HCT116 (cell line): ENCODE measurements around the gene NTHL1. TPM values are rescaled to one million over a fixed set of nuclear protein-coding genes. Genes with fewer than 3 reads are reported as not detected.
A peak's percentile ranks its signal among the peaks of the same experiment; 100 is the strongest.

Experiments
- ATAC-seq: fragments of 200-7000 bp; cut with Tn5 transposase; 2 replicates; pipeline ENCODE4 v1.9.1; 2020; ENCODE audit warnings: mild to moderate bottlenecking, moderate library complexity
- BruUV-seq: library from RNA; stranded (reverse); fragments of 400-500 nt; replicated peaks from 2 replicates; lab custom pipeline; 2021; lab: Mats Ljungman, UMichigan
- CTCF ChIA-PET: fragments of 300-600 bp; sonication (Branson Sonifier 250); formaldehyde crosslinking; loops from one replicate; lab custom pipeline; 2021; ENCODE audit warnings: antibody characterized with exemption; lab: Charles Lee
- POLR2A ChIA-PET: fragments of 300-600, 350-600 bp; sonication (Branson Sonifier 250); formaldehyde crosslinking; loops from one replicate; lab custom pipeline; 2021; ENCODE audit warnings: antibody characterized with exemption; lab: Charles Lee
- RAD21 ChIA-PET, 2 experiments: fragments of 300-600 bp; sonication (Branson Sonifier 250); formaldehyde crosslinking; loops; one replicate each; lab custom pipeline; 2023; ENCODE audit warnings: low total read pairs in 2 of 2; ENCODE audit not compliant: uncharacterized antibody in 2 of 2, unreplicated experiment in 2 of 2, low non-redundant PET in 1 of 2; lab: Charles Lee
- DNase-seq: peaks from one replicate; pipeline ENCODE4 v3.0.0-alpha.2; 2010; ENCODE audit warnings: low read depth, low spot score
- H2AFZ ChIP-seq: fragments of 200-600 bp; shearing (Covaris generic), sonication (generic); 2 replicates; pipeline ENCODE4 v1.6.1; 2017; ENCODE audit warnings: low read depth, mixed run types, mixed read lengths, antibody characterized with exemption, low read length; ENCODE audit not compliant: poor library complexity, severe bottlenecking
- H3K27ac ChIP-seq: 2 replicates; pipeline ENCODE4 v1.5.1; 2012; ENCODE audit warnings: low read depth, low read length
- H3K27me3 ChIP-seq: fragments of 200-600 bp; sonication (generic); 2 replicates; pipeline ENCODE4 v1.6.1; 2016; ENCODE audit warnings: mixed run types, low read length, mixed read lengths; ENCODE audit not compliant: insufficient read depth
- H3K36me3 ChIP-seq, 2 experiments: fragments of 200-500 bp in 1 of 2; fragments of 200-600 bp in 1 of 2; sonication (Bioruptor generic) in 1 of 2; sonication (generic) in 1 of 2; 2 replicates each; pipeline versions ENCODE4 v1.5.1 to v1.6.1; 2014 to 2016; ENCODE audit warnings: low read length in 2 of 2, inconsistent platforms in 1 of 2, mixed read lengths in 1 of 2, mixed run types in 1 of 2; ENCODE audit not compliant: insufficient read depth in 2 of 2, control insufficient read depth in 1 of 2
- H3K4me1 ChIP-seq, 2 experiments: fragments of 200-600 bp in 1 of 2; sonication (generic) in 1 of 2; 2 replicates each; pipeline versions ENCODE4 v1.5.1 to v1.6.1; 2012 to 2017; ENCODE audit warnings: low read length in 2 of 2, inconsistent platforms in 1 of 2, mild to moderate bottlenecking in 1 of 2, mixed read lengths in 1 of 2, mixed run types in 1 of 2, moderate library complexity in 1 of 2; ENCODE audit not compliant: insufficient read depth in 2 of 2, control insufficient read depth in 1 of 2
- H3K4me2 ChIP-seq: fragments of 200-600 bp; sonication (generic); 2 replicates; pipeline ENCODE4 v1.6.1; 2017; ENCODE audit warnings: mixed run types, low read length, mixed read lengths
- H3K4me3 ChIP-seq, 2 experiments: fragments of 200-600 bp in 1 of 2; sonication (generic) in 1 of 2; replicated peaks in 1 of 2; 2 replicates each; pipeline ENCODE4 v1.5.1; 2011 to 2016; ENCODE audit warnings: low read length in 2 of 2, control low read depth in 1 of 2, low read depth in 1 of 2, mild to moderate bottlenecking in 1 of 2, mixed read lengths in 1 of 2, mixed run types in 1 of 2
- H3K79me2 ChIP-seq: fragments of 200-600 bp; sonication (generic); 2 replicates; pipeline ENCODE4 v1.6.1; 2017; ENCODE audit warnings: mild to moderate bottlenecking, mixed run types, low read length, moderate library complexity, mixed read lengths; ENCODE audit not compliant: insufficient read depth
- H3K9ac ChIP-seq: fragments of 200-600 bp; sonication (generic); 2 replicates; pipeline ENCODE4 v1.6.1; 2016; ENCODE audit warnings: low read length, mixed read lengths
- H3K9me2 ChIP-seq: fragments of 200-600 bp; sonication (generic), shearing (Covaris generic); 2 replicates; pipeline ENCODE4 v1.6.1; 2017; ENCODE audit warnings: mixed run types, mild to moderate bottlenecking, moderate library complexity; ENCODE audit not compliant: insufficient read depth
- H3K9me3 ChIP-seq, 2 experiments: fragments of 200-500 bp in 1 of 2; fragments of 200-600 bp in 1 of 2; sonication (Bioruptor generic) in 1 of 2; sonication (generic) in 1 of 2; 2 replicates each; pipeline ENCODE4 v1.6.1; 2014 to 2017; ENCODE audit warnings: low read length in 2 of 2, mixed read lengths in 2 of 2, inconsistent platforms in 1 of 2, low read depth in 1 of 2, mild to moderate bottlenecking in 1 of 2, mixed run types in 1 of 2, moderate library complexity in 1 of 2; ENCODE audit not compliant: control insufficient read depth in 1 of 2, insufficient read depth in 1 of 2
- H4K20me1 ChIP-seq: fragments of 200-600 bp; sonication (generic), shearing (Covaris generic); 2 replicates; pipeline ENCODE4 v1.6.1; 2017; ENCODE audit warnings: mixed run types, mild to moderate bottlenecking, moderate library complexity; ENCODE audit not compliant: insufficient read depth
- CBX3 ChIP-seq: IDR thresholded peaks from 2 replicates; pipeline ENCODE4 v1.6.1; 2012; ENCODE audit warnings: low read depth
- ELF1 ChIP-seq: IDR thresholded peaks from 2 replicates; pipeline ENCODE4 v1.6.1; 2012; ENCODE audit warnings: low read depth, borderline replicate concordance
- EZH2phosphoT487 ChIP-seq: fragments of 200-600 bp; IDR thresholded peaks from 2 replicates; pipeline ENCODE4 v1.6.1; 2018; ENCODE audit warnings: antibody characterized with exemption, borderline replicate concordance
- POLR2A ChIP-seq: IDR thresholded peaks from 2 replicates; pipeline ENCODE4 v1.7.0; 2011; ENCODE audit warnings: borderline replicate concordance; ENCODE audit not compliant: insufficient read depth, insufficient read length; ENCODE audit errors: extremely low read depth
- SP1 ChIP-seq: IDR thresholded peaks from 2 replicates; pipeline ENCODE4 v1.6.1; 2012; ENCODE audit warnings: low read depth
- ZFX ChIP-seq: fragments of 450-650 bp; IDR thresholded peaks from 2 replicates; pipeline ENCODE4 v1.6.1; 2017
- intact Hi-C: fragments of 100-400 bp; cut with micrococcal nuclease; formaldehyde crosslinking; loops from 2 replicates; pipeline ENCODE4 v1.10.0; 2022
- total RNA-seq: library from RNA; stranded (reverse); gene quantifications from one replicate; pipeline ENCODE4 v1.2.1, GENCODE V29; 2021; ENCODE audit not compliant: unreplicated experiment
- TF ChIP-seq, protein P1 (sequence below): IDR thresholded peaks from 2 replicates; pipeline ENCODE4 v1.6.1; 2011; ENCODE audit warnings: mild to moderate bottlenecking, low read length, moderate library complexity; ENCODE audit not compliant: insufficient replicate concordance; ENCODE audit errors: extremely low read depth

The NTHL1 gene
- total RNA-seq, 1 experiment from 2014 or later = 40.1 TPM

DNA sequence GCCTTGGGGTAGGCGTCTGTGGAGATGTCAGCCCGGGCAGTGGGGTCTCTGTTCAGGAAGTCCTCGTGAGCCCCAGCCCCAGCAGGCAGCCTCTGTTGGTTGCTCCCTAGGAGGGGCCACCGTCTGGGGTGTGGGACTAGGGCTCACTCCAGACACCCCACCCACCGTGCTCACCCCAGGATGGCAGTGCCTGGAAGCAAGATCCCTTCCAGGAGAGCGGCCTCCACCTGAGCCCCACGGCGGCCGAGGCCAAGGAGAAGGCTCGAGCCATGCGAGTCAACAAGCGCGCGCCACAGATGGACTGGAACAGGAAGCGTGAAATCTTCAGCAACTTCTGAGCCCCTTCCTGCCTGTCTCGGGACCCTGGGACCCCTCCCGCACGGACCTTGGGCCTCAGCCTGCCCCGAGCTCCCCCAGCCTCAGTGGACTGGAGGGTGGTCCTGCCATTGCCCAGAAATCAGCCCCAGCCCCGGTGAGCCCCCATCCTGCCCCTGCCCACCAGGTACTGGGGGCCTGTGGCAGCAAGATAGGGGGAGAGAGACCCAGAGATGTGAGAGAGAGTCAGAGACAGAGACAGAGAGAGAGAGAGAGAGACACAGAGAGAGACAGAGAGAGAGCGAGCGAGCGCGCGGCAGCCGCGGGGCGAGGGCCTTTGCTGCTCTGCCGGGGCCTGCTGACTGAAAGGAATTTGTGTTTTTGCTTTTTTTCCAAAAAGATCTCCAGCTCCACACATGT lies 9.8 kb downstream of the NTHL1 start:
- H4K20me1 ChIP-seq = no peaks in the 10 kb centered on the region
- POLR2A ChIA-PET = no interaction called here
- TF ChIP-seq CBX3 (no peak), SP1 (no peak), ZFX (no peak)
- TF ChIP-seq, protein P1, sequence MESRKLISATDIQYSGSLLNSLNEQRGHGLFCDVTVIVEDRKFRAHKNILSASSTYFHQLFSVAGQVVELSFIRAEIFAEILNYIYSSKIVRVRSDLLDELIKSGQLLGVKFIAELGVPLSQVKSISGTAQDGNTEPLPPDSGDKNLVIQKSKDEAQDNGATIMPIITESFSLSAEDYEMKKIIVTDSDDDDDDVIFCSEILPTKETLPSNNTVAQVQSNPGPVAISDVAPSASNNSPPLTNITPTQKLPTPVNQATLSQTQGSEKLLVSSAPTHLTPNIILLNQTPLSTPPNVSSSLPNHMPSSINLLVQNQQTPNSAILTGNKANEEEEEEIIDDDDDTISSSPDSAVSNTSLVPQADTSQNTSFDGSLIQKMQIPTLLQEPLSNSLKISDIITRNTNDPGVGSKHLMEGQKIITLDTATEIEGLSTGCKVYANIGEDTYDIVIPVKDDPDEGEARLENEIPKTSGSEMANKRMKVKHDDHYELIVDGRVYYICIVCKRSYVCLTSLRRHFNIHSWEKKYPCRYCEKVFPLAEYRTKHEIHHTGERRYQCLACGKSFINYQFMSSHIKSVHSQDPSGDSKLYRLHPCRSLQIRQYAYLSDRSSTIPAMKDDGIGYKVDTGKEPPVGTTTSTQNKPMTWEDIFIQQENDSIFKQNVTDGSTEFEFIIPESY = no peak
- H3K27ac ChIP-seq = no peak overlapping the region
- no peak overlapping the region for H2AFZ ChIP-seq
- CTCF ChIA-PET = no interaction called here
- peaks cover 5 to 29% of the 10 kb centered on the region in 2 experiments; a peak in 2 of 4 replicates for H3K4me1 ChIP-seq
- H3K4me2 ChIP-seq = no peak overlapping the region
- RAD21 ChIA-PET = no interaction called here
- no peak overlapping the region for H3K4me3 ChIP-seq
- DNase-seq (no peak), ATAC-seq (no peak)
- no peaks in the 10 kb centered on the region for H3K79me2 ChIP-seq
- TSS peak; percentile 76 for BruUV-seq
- H3K36me3 ChIP-seq = no peaks in the 10 kb centered on the region
- no peaks in the 10 kb centered on the region for H3K9me3 ChIP-seq
- H3K9ac ChIP-seq = no peak overlapping the region
- H3K9me2 ChIP-seq = no peaks in the 10 kb centered on the region
- H3K27me3 ChIP-seq = no peaks in the 10 kb centered on the region
- intact Hi-C loops = no loop called here

DNA sequence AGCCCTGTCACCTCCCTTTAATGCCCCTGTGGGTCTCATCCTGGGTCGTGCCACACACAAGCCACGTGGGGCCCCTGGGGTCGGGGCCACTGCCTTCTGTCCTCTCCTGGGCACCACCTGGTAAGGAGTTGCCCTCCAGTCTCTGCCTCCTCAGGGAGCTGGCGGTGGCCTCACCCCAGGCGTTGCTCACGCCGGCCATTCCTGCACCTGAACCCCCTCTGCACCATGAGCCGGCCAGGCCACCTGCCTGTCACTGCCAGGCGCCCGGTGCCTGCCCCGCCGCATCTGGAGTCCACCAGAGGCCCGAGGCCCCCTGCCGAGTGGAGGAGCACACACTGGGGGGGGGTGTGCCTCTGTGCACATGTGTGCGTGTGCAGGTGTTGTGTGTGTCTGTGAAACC lies 10.5 kb downstream of the NTHL1 start:
- H3K79me2 ChIP-seq = no peaks in the 10 kb centered on the region
- H3K9me2 ChIP-seq = no peaks in the 10 kb centered on the region
- no peak for DNase-seq
- TF ChIP-seq ELF1 (no peak), EZH2phosphoT487 (no peak), POLR2A (no peak)
- H4K20me1 ChIP-seq = no peaks in the 10 kb centered on the region
- ATAC-seq = no peak
- no peak overlapping the region for H3K4me3 ChIP-seq
- ChIA-PET RAD21 (no interaction called here), POLR2A (no interaction called here), CTCF (no interaction called here)
- no peak overlapping the region for H2AFZ ChIP-seq
- no peaks in the 10 kb centered on the region for H3K27me3 ChIP-seq
- no peak overlapping the region for H3K9ac ChIP-seq
- H3K27ac ChIP-seq = no peak overlapping the region
- no peaks in the 10 kb centered on the region for H3K9me3 ChIP-seq
- intact Hi-C loops = no loop called here
- H3K4me1 ChIP-seq = peaks cover 5 to 25% of the 10 kb centered on the region in 2 experiments; a peak in 2 of 4 replicates
- no peak overlapping the region for H3K4me2 ChIP-seq
- no TSS peak for BruUV-seq
- H3K36me3 ChIP-seq = no peaks in the 10 kb centered on the region
